ENCODE results near the gene KRTAP4-6. TPM values are rescaled to one million over a fixed set of nuclear protein-coding genes. Genes with fewer than 3 reads are reported as not detected.

The KRTAP4-6 gene
- polyA plus RNA-seq, 2 of the 4 experiments (the other 2 are of a cell fraction): not detected

GRCh38 chr17:41178843-41179616 lies 38.7 kb upstream of the KRTAP4-6 start:
- FAIRE-seq: no peak
- no peak overlapping the region for H3K27ac ChIP-seq
- no peak for ATAC-seq
- no peaks in the 10 kb centered on the region for H3K4me1 ChIP-seq
- POLR2A ChIA-PET: no interaction called here
- no peak overlapping the region for H3K4me3 ChIP-seq
- CTCF ChIA-PET: interaction anchor here (0.9 to 2.4 kb wide), 3 partner anchors 11 to 488 kb away, joined by 3 to 6 read pairs (median 3); partner anchors contain the start of gene KRTAP4-3
- no peak overlapping the region; the same call in 2 of the 3 replicates for H3K4me2 ChIP-seq
- DNase-seq (ENCODE audit: low read depth in 1 of 2, low spot score in 1 of 2): no peak
- no peak for TF ChIP-seq KDM1A (IDR thresholded peaks at IDR 0.05; ENCODE audit: low read depth)
- no peak for TF ChIP-seq CBX2 (IDR thresholded peaks at IDR 0.05; ENCODE audit: borderline replicate concordance, low read depth)
- TF ChIP-seq RCOR1 (IDR thresholded peaks at IDR 0.05; ENCODE audit: low read depth, low read length): no peak
- TF ChIP-seq FOXS1 (CRISPR knock-in tag; IDR thresholded peaks at IDR 0.05): no peak
- TF ChIP-seq GATA3 (IDR thresholded peaks at IDR 0.05; ENCODE audit: borderline replicate concordance): no peak
- TF ChIP-seq NR3C1 (IDR thresholded peaks at IDR 0.05): no peak
- TF ChIP-seq MAFK (IDR thresholded peaks at IDR 0.05; ENCODE audit: partially characterized antibody): no peak
- TF ChIP-seq PHF8 (IDR thresholded peaks at IDR 0.05; ENCODE audit: borderline replicate concordance, low read depth): no peak
- H3K9me3 ChIP-seq: no peaks in the 10 kb centered on the region
- WGBS (ENCODE audit: missing lambda C conversion rate): 69% methylated on average over 1 of the region's 1 CpG

GRCh38 chr17:41178341-41178740 lies 38.0 kb upstream of the KRTAP4-6 start:
- Histone ChIP-seq H3K4me2 (no peak overlapping the region), H3K4me3 (no peak overlapping the region), H3K4me1 (no peaks in the 10 kb centered on the region), H3K9me3 (no peaks in the 10 kb centered on the region), H3K27ac (no peak overlapping the region)
- FAIRE-seq: no peak
- ATAC-seq: no peak
- CTCF ChIA-PET: interaction anchor here (0.9 to 2.4 kb wide), 3 partner anchors 11 to 489 kb away, joined by 3 to 6 read pairs (median 3); partner anchors contain the start of gene KRTAP4-3
- WGBS (ENCODE audit: missing lambda C conversion rate): 96% methylated on average over 3 of the region's 3 CpGs
- POLR2A ChIA-PET: no interaction called here
- TF ChIP-seq ATOH8 (CRISPR knock-in tag; IDR thresholded peaks at IDR 0.05; ENCODE audit: low read depth): no peak
- TF ChIP-seq CHD4 (IDR thresholded peaks at IDR 0.05; ENCODE audit: borderline replicate concordance): no peak
- no peak for TF ChIP-seq FOSL2 (IDR thresholded peaks at IDR 0.05)
- no peak for TF ChIP-seq FOSL2 (CRISPR knock-in tag; IDR thresholded peaks at IDR 0.05)
- TF ChIP-seq BHLHE40 (IDR thresholded peaks at IDR 0.05; ENCODE audit: low read depth, low read length): no peak
- TF ChIP-seq HOXB13 (CRISPR knock-in tag; IDR thresholded peaks at IDR 0.05; ENCODE audit: low read depth): no peak
- no peak for TF ChIP-seq ZNF302 (CRISPR knock-in tag; IDR thresholded peaks at IDR 0.05)
- no peak for TF ChIP-seq RARB (CRISPR knock-in tag; IDR thresholded peaks at IDR 0.05)
- no peak for TF ChIP-seq HES2 (IDR thresholded peaks at IDR 0.05)
- no peak for TF ChIP-seq HOXB5 (CRISPR knock-in tag; IDR thresholded peaks at IDR 0.05)
- DNase-seq (ENCODE audit: low read depth in 1 of 2, low spot score in 1 of 2): no peak

DNA sequence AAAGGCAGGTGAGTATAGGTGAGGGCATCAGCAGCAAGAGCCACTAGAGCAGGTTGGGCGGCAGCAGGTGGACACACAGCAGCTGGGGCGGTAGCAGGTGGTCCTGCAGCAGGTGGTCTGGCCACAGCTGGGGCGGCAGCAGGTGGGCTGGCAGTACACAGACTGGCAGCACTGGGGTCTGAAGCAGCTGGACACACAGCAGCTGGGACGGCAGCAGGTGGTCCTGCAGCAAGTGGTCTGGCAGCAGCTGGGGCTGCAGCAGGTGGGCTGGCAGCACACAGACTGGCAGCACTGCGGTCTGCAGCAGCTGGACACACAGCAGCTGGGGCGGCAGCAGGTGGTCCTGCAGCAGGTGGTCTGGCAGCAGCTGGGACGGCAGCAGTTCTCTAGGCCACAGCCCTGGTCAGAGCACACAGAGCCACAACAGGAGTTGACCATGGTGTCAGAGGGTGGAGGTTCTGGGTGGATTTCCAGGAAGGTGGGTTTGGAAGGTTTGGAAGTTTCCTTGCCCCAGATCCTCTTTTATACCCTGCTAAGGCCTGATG lies 37.5 kb upstream of the KRTAP4-6 start, which contains the start of gene KRTAP4-2:
Gene KRTAP4-2 (minus strand): TSS at position 495 of the 545 bp plus-strand sequence. CDS start 57 bp downstream, at position 438.
- Histone ChIP-seq H3K27ac (no peak within 1 kb of the TSS), H3K4me3 (no peak within 1 kb of the TSS), H3K4me2 (no peak within 1 kb of the TSS; the same call in 2 of the 3 replicates), H3K4me1 (no peaks in the 10 kb centered on the region), H3K9me3 (no peaks in the 10 kb centered on the region)
- 79% methylated on average over 6 of the region's 7 CpGs for WGBS (ENCODE audit: missing lambda C conversion rate)
- ChIA-PET POLR2A (no interaction called here), CTCF (interaction anchor here (0.9 to 2.4 kb wide), 2 partner anchors 144 to 489 kb away, joined by 3 to 6 read pairs; no protein-coding TSS in a partner anchor)
- TF ChIP-seq, protein P1, sequence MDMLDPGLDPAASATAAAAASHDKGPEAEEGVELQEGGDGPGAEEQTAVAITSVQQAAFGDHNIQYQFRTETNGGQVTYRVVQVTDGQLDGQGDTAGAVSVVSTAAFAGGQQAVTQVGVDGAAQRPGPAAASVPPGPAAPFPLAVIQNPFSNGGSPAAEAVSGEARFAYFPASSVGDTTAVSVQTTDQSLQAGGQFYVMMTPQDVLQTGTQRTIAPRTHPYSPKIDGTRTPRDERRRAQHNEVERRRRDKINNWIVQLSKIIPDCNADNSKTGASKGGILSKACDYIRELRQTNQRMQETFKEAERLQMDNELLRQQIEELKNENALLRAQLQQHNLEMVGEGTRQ (IDR thresholded peaks at IDR 0.05): no peak
- TF ChIP-seq ESRRA (IDR thresholded peaks at IDR 0.05; ENCODE audit: borderline replicate concordance, low read length): no peak
- FAIRE-seq: no peak
- DNase-seq (ENCODE audit: low read depth in 1 of 2, low spot score in 1 of 2): no peak
- ATAC-seq: no peak

All from A549 (cell line).